Mesendoderm (in vitro differentiated cells): ENCODE results near the gene CANT1.

Experiments
- DNase-seq: peaks from one replicate; pipeline ENCODE4 v3.0.0; 2013
- H2AK5ac ChIP-seq: 2 replicates; pipeline ENCODE4 v1.6.1; 2013; ENCODE audit warnings: low read length, inconsistent platforms
- H2BK120ac ChIP-seq: 2 replicates; pipeline ENCODE4 v1.6.1; 2013; ENCODE audit warnings: low read depth, mild to moderate bottlenecking, low read length, moderate library complexity, mixed read lengths
- H2BK15ac ChIP-seq: replicated peaks from 2 replicates; pipeline ENCODE4 v1.6.1; 2013; ENCODE audit warnings: low read depth, mild to moderate bottlenecking, moderate library complexity
- H2BK5ac ChIP-seq: 2 replicates; pipeline ENCODE4 v1.6.1; 2013; ENCODE audit warnings: low read length, inconsistent platforms
- H3K18ac ChIP-seq: 2 replicates; pipeline ENCODE4 v1.6.1; 2013; ENCODE audit warnings: mild to moderate bottlenecking, low read length, mixed read lengths
- H3K23ac ChIP-seq: one replicate; pipeline ENCODE4 v1.6.1; 2013; ENCODE audit warnings: low read length
- H3K27ac ChIP-seq: 2 replicates; pipeline ENCODE4 v1.5.1; 2013; ENCODE audit warnings: low read depth, mild to moderate bottlenecking, inconsistent platforms, low read length, moderate library complexity
- H3K27me3 ChIP-seq: 2 replicates; pipeline ENCODE4 v1.6.1; 2013; ENCODE audit warnings: low read length, control low read depth, mild to moderate bottlenecking, inconsistent platforms; ENCODE audit not compliant: insufficient read depth, poor library complexity
- H3K36me3 ChIP-seq: 2 replicates; pipeline ENCODE4 v1.6.1; 2013; ENCODE audit warnings: low read length, inconsistent platforms; ENCODE audit not compliant: control insufficient read depth, insufficient read depth
- H3K4ac ChIP-seq: one replicate; pipeline ENCODE4 v1.6.1; 2013; ENCODE audit warnings: low read depth, mild to moderate bottlenecking, low read length, moderate library complexity
- H3K4me1 ChIP-seq: 2 replicates; pipeline ENCODE4 v1.6.1; 2013; ENCODE audit warnings: low read depth, low read length, inconsistent platforms; ENCODE audit not compliant: control insufficient read depth
- H3K4me2 ChIP-seq: 2 replicates; pipeline ENCODE4 v1.6.1; 2013; ENCODE audit warnings: low read length
- H3K4me3 ChIP-seq: 2 replicates; pipeline ENCODE4 v1.5.1; 2013; ENCODE audit warnings: mild to moderate bottlenecking, low read length
- H3K56ac ChIP-seq: one replicate; pipeline ENCODE4 v1.6.1; 2013; ENCODE audit warnings: low read length
- H3K79me1 ChIP-seq: 2 replicates; pipeline ENCODE4 v1.6.1; 2013; ENCODE audit warnings: low read length, inconsistent platforms
- H3K79me2 ChIP-seq: 2 replicates; pipeline ENCODE4 v1.6.1; 2013; ENCODE audit warnings: mild to moderate bottlenecking, low read length; ENCODE audit not compliant: control insufficient read depth, insufficient read depth
- H3K9ac ChIP-seq: 2 replicates; pipeline ENCODE4 v1.6.1; 2013; ENCODE audit warnings: low read length, inconsistent platforms
- H4K5ac ChIP-seq: one replicate; pipeline ENCODE4 v1.6.1; 2013; ENCODE audit warnings: low read length
- H4K8ac ChIP-seq: one replicate; pipeline ENCODE4 v1.6.1; 2013; ENCODE audit warnings: low read depth, mild to moderate bottlenecking, control low read depth, low read length, moderate library complexity
- WGBS: extraction: QIAGEN DNeasy Blood & Tissue Kit; methylation state at CpG from one replicate; pipeline ENCODE4 v1.1.7; 2013; ENCODE audit warnings: low lambda C conversion rate, missing lambda C conversion rate; ENCODE audit not compliant: insufficient coverage; ENCODE audit errors: extremely low coverage; 5-methylcytosine and 5-hydroxymethylcytosine counted together

CANT1 gene

GRCh38 chr17:78971756-78972506 lies 37.6 kb downstream of the CANT1 start:
- Histone ChIP-seq H3K79me1 (no peaks in the 10 kb centered on the region), H3K79me2 (no peaks in the 10 kb centered on the region), H3K4me1 (no peaks in the 10 kb centered on the region), H3K9ac (no peak overlapping the region), H3K23ac (peak overlapping the region; percentile 59), H2BK5ac (no peak overlapping the region), H2AK5ac (no peak overlapping the region), H4K5ac (no peak overlapping the region), H3K4me3 (no peak overlapping the region), H3K27ac (no peak overlapping the region), H2BK15ac (no peak overlapping the region), H3K56ac (peak overlapping the region; percentile 53), H4K8ac (no peak overlapping the region), H3K36me3 (no peaks in the 10 kb centered on the region), H3K4ac (no peak overlapping the region), H3K4me2 (no peak overlapping the region), H3K18ac (no peak overlapping the region), H2BK120ac (no peak overlapping the region), H3K27me3 (no peaks in the 10 kb centered on the region)
- WGBS: no CpG with 5 or more reads among the region's 22 CpGs
- no peak for DNase-seq

- WGBS: no CpG with 5 or more reads among the region's 33 CpGs
Observed at GRCh38 chr17:78970834-78971755, 38.5 kb downstream of the CANT1 start.

GRCh38 chr17:78969865-78970264 lies 39.7 kb downstream of the CANT1 start:
- H2BK5ac ChIP-seq: no peak overlapping the region
- H2BK120ac ChIP-seq: no peak overlapping the region

More at GRCh38 chr17:78970834-78971755, 38.5 kb downstream of the CANT1 start:
- H3K9ac ChIP-seq: no peak overlapping the region
- H3K18ac ChIP-seq: no peak overlapping the region
- no peaks in the 10 kb centered on the region for H3K79me1 ChIP-seq
- H2BK15ac ChIP-seq: no peak overlapping the region
- H3K4me3 ChIP-seq: no peak overlapping the region
- H3K56ac ChIP-seq: peak overlapping the region; percentile 53
- no peaks in the 10 kb centered on the region for H3K79me2 ChIP-seq
- no peak overlapping the region for H3K4me2 ChIP-seq
- peak; percentile 85 for DNase-seq
- H4K5ac ChIP-seq: no peak overlapping the region
- no peak overlapping the region for H4K8ac ChIP-seq
- H3K36me3 ChIP-seq: no peaks in the 10 kb centered on the region
- H3K4ac ChIP-seq: no peak overlapping the region
- no peak overlapping the region for H2AK5ac ChIP-seq
- H3K27ac ChIP-seq: no peak overlapping the region
- no peak overlapping the region for H3K23ac ChIP-seq
- no peaks in the 10 kb centered on the region for H3K4me1 ChIP-seq
- no peak overlapping the region for H2BK5ac ChIP-seq
- no peak overlapping the region for H2BK120ac ChIP-seq
- no peaks in the 10 kb centered on the region for H3K27me3 ChIP-seq

GRCh38 chr17:78967782-78968362 lies 41.7 kb downstream of the CANT1 start:
- Histone ChIP-seq H2AK5ac (no peak overlapping the region), H3K23ac (no peak overlapping the region), H4K5ac (no peak overlapping the region), H3K79me2 (no peaks in the 10 kb centered on the region), H2BK5ac (no peak overlapping the region), H3K36me3 (no peaks in the 10 kb centered on the region), H3K4me1 (no peaks in the 10 kb centered on the region), H3K4me3 (no peak overlapping the region), H3K4ac (no peak overlapping the region), H3K18ac (no peak overlapping the region), H3K27ac (no peak overlapping the region), H3K79me1 (no peaks in the 10 kb centered on the region), H2BK15ac (no peak overlapping the region), H4K8ac (no peak overlapping the region), H3K4me2 (no peak overlapping the region), H3K9ac (no peak overlapping the region), H3K27me3 (no peaks in the 10 kb centered on the region), H3K56ac (no peak overlapping the region), H2BK120ac (no peak overlapping the region)
- no CpG with 5 or more reads among the region's 21 CpGs for whole genome bisulfite sequencing
- DNase-seq: no peak

More at GRCh38 chr17:78969865-78970264, 39.7 kb downstream of the CANT1 start:
- Histone ChIP-seq H3K9ac (no peak overlapping the region), H3K4ac (no peak overlapping the region), H3K18ac (no peak overlapping the region), H3K4me2 (no peak overlapping the region), H2AK5ac (no peak overlapping the region), H3K27me3 (no peaks in the 10 kb centered on the region), H4K5ac (no peak overlapping the region), H3K56ac (no peak overlapping the region), H3K36me3 (no peaks in the 10 kb centered on the region), H3K4me3 (no peak overlapping the region), H3K23ac (no peak overlapping the region), H3K27ac (no peak overlapping the region), H4K8ac (no peak overlapping the region), H3K79me2 (no peaks in the 10 kb centered on the region), H3K4me1 (no peaks in the 10 kb centered on the region), H2BK15ac (no peak overlapping the region), H3K79me1 (no peaks in the 10 kb centered on the region)
- DNase-seq: no peak
- WGBS: no CpG with 5 or more reads among the region's 9 CpGs

- Histone ChIP-seq H2AK5ac (no peak overlapping the region), H3K4me1 (no peaks in the 10 kb centered on the region), H2BK120ac (no peak overlapping the region), H3K56ac (no peak overlapping the region), H3K79me2 (no peaks in the 10 kb centered on the region), H2BK5ac (no peak overlapping the region), H4K8ac (no peak overlapping the region), H3K79me1 (no peaks in the 10 kb centered on the region), H3K27ac (no peak overlapping the region), H3K18ac (no peak overlapping the region), H3K27me3 (no peaks in the 10 kb centered on the region), H2BK15ac (no peak overlapping the region), H3K23ac (no peak overlapping the region), H3K36me3 (no peaks in the 10 kb centered on the region), H4K5ac (no peak overlapping the region), H3K4me2 (no peak overlapping the region), H3K4me3 (no peak overlapping the region), H3K9ac (no peak overlapping the region), H3K4ac (no peak overlapping the region)
- no CpG with 5 or more reads among the region's 23 CpGs for WGBS
- no peak for DNase-seq
Observed at GRCh38 chr17:78966910-78967600, 42.5 kb downstream of the CANT1 start.
